ENCODE data around the gene PHLDB2. TPM values are rescaled to one million over a fixed set of nuclear protein-coding genes. Genes with fewer than 3 reads are reported as not detected.

PHLDB2 gene
- total and polyA plus RNA-seq, 2 of the 13 experiments (the other 11 are each of a cell fraction or from before 2014, with no cell fraction given) = 8.4 to 23.6 TPM

DNA sequence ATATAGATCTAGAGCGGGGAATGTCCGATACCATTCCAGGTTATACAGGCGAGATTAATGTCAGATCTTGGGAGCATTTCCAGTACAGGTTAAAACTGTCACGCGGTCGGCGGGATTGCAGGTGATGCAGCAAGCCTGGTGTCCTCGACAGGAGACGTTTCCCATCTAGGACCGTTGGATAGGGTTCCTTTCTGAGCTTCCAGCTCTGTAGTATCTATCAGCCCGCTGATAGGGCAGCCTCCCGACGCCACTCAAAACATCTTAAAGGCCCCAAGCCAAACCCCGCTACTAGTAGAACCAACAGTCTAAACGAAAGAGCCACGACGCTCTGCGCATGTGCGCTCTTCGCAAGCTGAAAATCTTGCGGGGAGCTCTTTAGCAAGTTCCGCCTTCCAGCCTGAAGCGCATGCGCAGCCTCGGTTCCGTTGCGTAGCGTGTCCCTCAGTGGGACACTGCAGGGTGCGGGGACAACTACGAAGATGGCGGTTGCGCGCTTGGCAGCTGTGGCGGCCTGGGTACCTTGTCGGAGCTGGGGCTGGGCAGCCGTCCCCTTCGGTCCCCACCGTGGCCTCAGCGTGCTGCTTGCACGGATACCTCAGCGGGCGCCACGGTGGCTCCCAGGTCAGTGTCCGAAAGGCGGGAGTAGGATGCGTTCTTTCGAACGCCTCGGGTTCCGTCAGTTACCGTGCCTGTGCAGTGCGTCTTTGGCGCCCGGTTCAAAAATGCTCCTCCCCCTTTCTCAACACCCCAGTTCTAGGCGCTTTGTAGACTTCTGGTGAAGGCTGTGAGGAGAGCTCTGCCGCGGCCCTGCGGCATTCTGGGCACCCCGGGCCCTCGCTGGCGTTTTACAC, 119.7 kb downstream of the PHLDB2 start, which contains the start of gene ABHD10 (continued):
- TF ChIP-seq, protein P1, sequence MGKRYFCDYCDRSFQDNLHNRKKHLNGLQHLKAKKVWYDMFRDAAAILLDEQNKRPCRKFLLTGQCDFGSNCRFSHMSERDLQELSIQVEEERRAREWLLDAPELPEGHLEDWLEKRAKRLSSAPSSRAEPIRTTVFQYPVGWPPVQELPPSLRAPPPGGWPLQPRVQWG (CRISPR knock-in tag; IDR thresholded peaks at IDR 0.05; ENCODE audit: borderline replicate concordance, low read depth) = no peak
- TF ChIP-seq POLR2A (IDR thresholded peaks at IDR 0.05; ENCODE audit: insufficient read depth in 1 of 2, low read depth in 2 of 2, low read length in 2 of 2) (peak; percentile 97 to 99), KDM2A (CRISPR knock-in tag; IDR thresholded peaks at IDR 0.05; ENCODE audit: borderline replicate concordance, low read depth) (peak; percentile 95), SSRP1 (CRISPR knock-in tag; IDR thresholded peaks at IDR 0.05) (no peak), ZNF205 (CRISPR knock-in tag; IDR thresholded peaks at IDR 0.05) (0 out of 2 replicates have a peak, but pooled peaks have one; percentile 21), RNF219 (CRISPR knock-in tag; IDR thresholded peaks at IDR 0.05) (no peak), ZNF672 (CRISPR knock-in tag; IDR thresholded peaks at IDR 0.05) (no peak), RBM22 (optimal IDR thresholded peaks at IDR 0.05; ENCODE audit: low read length) (no peak), SAP130 (CRISPR knock-in tag; IDR thresholded peaks at IDR 0.05; ENCODE audit: low read depth) (peak; percentile 89), RBAK (CRISPR knock-in tag; IDR thresholded peaks at IDR 0.05) (no peak), ZBTB14 (CRISPR knock-in tag; IDR thresholded peaks at IDR 0.05) (no peak), ZNF318 (CRISPR knock-in tag; IDR thresholded peaks at IDR 0.05) (no peak)
